GM19395 (cell line): Measurements from ENCODE around the gene NCOR1.
"Not testable (repeated sequence)": the region's sequence is repeated elsewhere in the genome, so short reads cannot be mapped to it uniquely, and the experiment has no call there.

ENCODE experiments used
- ATAC-seq: cut with Tn5 transposase; IDR thresholded peaks from one replicate; pipeline ENCODE4 v1.9.1; 2021; ENCODE audit warnings: mild to moderate bottlenecking, moderate library complexity; ENCODE audit not compliant: unreplicated experiment

Gene NCOR1

GRCh38 chr17:16101440-16101839, 113.9 kb downstream of the NCOR1 start:
- no peak for ATAC-seq

- no peak for ATAC-seq
Observed at GRCh38 chr17:16100737-16101400, 114.5 kb downstream of the NCOR1 start.

GRCh38 chr17:16091773-16092172, 123.6 kb downstream of the NCOR1 start:
- ATAC-seq, result no peak

- no peak for ATAC-seq
Observed at GRCh38 chr17:16086957-16087356, 128.4 kb downstream of the NCOR1 start.

GRCh38 chr17:16085066-16085699, 130.2 kb downstream of the NCOR1 start:
- ATAC-seq, result no peak

- ATAC-seq, result no peak
Observed at GRCh38 chr17:16083223-16083622, 132.1 kb downstream of the NCOR1 start.

GRCh38 chr17:16081507-16082087, 133.7 kb downstream of the NCOR1 start:
- no peak for ATAC-seq

GRCh38 chr17:16080366-16080765, 135.0 kb downstream of the NCOR1 start:
- ATAC-seq, result no peak

- no peak for ATAC-seq
Observed at GRCh38 chr17:16075949-16076348, 139.4 kb downstream of the NCOR1 start.

GRCh38 chr17:16074423-16074822, 140.9 kb downstream of the NCOR1 start:
- no peak for ATAC-seq

- ATAC-seq, result no peak
Observed at GRCh38 chr17:16073845-16074244, 141.5 kb downstream of the NCOR1 start.

GRCh38 chr17:16072031-16072430, 143.3 kb downstream of the NCOR1 start:
- no peak for ATAC-seq

GRCh38 chr17:16068323-16068722, 147.0 kb downstream of the NCOR1 start:
- ATAC-seq, result no peak

GRCh38 chr17:16066125-16066524, 149.2 kb downstream of the NCOR1 start:
- no peak for ATAC-seq

- no peak for ATAC-seq
Observed at GRCh38 chr17:16061631-16062030, 153.7 kb downstream of the NCOR1 start.

- not testable (repeated sequence) for ATAC-seq
Observed at GRCh38 chr17:16055139-16055538, 160.2 kb downstream of the NCOR1 start.

GRCh38 chr17:16052486-16052885, 162.8 kb downstream of the NCOR1 start:
- no peak for ATAC-seq

- no peak for ATAC-seq
Observed at GRCh38 chr17:16050844-16051243, 164.5 kb downstream of the NCOR1 start.

- no peak for ATAC-seq
Observed at GRCh38 chr17:16048811-16049449, 166.4 kb downstream of the NCOR1 start.

GRCh38 chr17:16046966-16047365, 168.4 kb downstream of the NCOR1 start:
- ATAC-seq, result no peak

- ATAC-seq, result no peak
Observed at GRCh38 chr17:16044487-16044886, 170.8 kb downstream of the NCOR1 start.

- no peak for ATAC-seq
Observed at GRCh38 chr17:16040710-16041251, 174.6 kb downstream of the NCOR1 start.
